NCI-H146 treated with DMSO at 0.1 percent for 48 hours (cell line): ENCODE results near the gene CISTR.
"Not testable (repeated sequence)": the region's sequence is repeated elsewhere in the genome, so short reads cannot be mapped to it uniquely, and the experiment has no call there.

ENCODE experiments used
- DNase-seq: peaks from one replicate; lab custom pipeline; 2025; ENCODE audit not compliant: unreplicated experiment; lab: John Stamatoyannopoulos, UW

The CISTR gene

GRCh38 chr12:53751336-53752191 is at the start of gene CISTR:
TSS of gene CISTR (minus strand) at chr12:53751979.
- DNase-seq = peak; percentile 54

DNA sequence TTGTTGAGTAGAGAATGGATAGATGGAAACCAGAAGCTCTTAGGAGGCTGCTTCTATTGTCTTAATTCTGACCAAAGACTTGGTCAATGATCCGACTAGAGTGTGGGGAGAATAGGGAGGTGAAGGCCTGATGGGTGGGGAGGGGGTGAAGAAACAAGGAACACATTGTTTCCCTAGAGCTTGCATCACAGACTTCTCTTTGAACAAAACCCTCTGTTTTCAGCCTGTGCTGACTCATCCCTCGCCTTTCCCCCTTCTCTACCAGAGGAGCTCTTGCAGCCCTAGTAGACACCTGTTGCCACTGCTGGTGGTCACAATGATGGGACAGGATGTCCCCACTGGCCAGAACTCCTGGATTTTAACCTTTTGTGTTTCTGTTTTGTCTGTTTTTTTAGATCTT is 46.8 kb upstream of the CISTR start:
- no peak for DNase-seq

DNA sequence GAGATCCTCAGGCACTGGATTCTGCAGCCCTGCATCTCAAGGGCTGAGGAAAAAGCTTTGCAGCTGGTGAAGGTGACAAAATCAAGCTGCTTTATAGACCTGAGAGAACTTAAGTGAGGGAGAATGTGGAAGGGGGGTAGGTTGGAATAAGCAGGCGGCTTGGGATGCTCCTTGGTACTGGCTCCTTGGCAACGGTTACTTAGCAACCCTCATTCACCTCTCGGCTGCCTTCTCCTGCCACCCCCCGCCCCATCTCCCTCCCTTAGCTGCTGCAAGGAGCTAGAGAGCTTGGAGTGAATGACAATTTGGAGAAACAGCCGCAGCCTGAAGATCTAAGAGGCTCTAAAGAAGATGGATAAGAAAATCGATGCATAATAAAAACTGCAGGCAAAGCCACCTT is 44.1 kb upstream of the CISTR start:
- DNase-seq = no peak

GRCh38 chr12:53793221-53793620 is 41.4 kb upstream of the CISTR start:
- DNase-seq = no peak

DNA sequence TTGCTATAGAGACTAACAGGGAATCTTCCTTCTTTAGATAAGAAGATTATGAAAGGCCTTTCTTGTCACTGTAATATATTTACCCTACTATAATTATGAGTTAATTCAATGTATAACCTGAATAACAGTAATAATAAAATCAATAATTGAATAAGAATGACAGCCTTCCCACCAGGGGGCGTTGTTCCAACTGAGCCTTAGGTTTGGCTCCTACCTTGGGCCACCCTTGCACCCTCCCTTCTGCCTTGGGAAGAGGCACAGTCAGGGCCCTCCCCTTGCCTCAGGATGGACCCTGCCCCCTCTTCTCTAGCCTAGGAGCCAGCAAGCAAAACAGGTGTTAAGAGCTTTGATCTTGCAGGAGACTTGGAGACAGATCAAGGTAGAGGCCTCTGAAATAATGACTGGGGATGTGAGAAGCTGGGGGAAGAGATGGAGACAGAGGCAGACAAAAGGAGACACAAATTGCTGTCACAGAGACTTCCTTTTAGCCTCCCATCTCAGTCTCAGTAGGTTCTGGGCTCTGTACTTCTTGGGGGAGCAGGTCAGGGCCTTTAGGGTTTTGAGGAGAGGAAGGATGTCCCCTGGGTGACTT is 40.1 kb upstream of the CISTR start:
- no peak for DNase-seq

DNA sequence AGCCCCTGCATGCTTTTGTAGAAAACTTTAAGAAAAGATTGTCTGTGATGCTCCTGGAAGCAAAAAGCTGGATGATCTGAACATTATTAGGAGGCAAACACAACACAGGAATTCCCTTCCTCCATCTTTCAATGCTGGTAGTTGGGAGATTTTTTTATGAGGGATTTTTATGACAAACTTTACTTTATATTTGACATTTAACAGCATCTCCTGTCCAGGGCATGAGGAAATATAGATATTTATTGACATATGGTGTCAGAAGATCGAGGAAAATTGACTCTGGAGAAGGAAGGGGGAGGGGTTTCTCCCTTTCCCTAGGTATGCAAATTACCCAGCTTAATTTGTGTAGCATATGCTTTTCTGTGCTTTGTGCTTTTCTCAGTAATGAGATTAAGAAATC is 37.8 kb upstream of the CISTR start:
- no peak for DNase-seq

DNA sequence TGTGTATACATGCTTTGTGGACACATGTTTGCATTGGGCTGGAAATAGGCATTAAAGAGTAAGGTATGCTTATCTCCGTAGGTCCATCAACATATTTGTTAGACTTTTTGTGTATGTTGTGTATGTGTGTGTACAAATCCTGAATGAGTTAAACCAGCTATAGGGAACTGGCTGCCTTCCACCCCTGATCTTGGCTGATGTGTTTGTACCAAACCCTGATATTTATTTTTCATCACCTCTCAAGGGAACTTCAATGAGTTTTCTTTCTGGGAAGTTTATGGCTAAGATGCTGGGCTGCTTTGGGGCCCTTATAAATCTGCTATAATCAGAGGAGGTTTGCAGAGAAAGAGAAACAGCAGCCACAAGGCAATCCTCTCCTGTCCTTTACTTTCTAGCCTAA is 37.1 kb upstream of the CISTR start:
- no peak for DNase-seq

- DNase-seq = no peak
Measured at GRCh38 chr12:53786411-53786810, 34.6 kb upstream of the CISTR start.

DNA sequence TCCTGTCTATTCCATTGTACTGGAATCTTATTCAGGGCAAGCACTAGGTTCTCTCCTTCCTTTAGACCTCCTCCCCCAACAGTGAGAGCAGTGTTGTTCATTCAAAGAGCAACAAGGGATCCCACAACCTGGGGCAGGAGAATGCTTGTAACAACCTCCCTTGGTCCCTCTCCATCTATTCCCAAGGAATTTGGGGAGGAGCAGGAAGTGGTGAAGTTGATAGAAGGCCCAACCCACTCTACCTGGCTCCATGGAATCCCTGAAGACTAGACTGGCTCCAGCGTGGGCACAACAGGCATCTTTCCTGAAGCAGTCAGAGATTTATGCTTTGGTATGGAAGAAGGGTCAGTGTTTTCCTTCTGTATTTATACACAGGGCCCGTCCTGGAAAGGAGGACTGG is 33.4 kb upstream of the CISTR start:
- no peak for DNase-seq

DNA sequence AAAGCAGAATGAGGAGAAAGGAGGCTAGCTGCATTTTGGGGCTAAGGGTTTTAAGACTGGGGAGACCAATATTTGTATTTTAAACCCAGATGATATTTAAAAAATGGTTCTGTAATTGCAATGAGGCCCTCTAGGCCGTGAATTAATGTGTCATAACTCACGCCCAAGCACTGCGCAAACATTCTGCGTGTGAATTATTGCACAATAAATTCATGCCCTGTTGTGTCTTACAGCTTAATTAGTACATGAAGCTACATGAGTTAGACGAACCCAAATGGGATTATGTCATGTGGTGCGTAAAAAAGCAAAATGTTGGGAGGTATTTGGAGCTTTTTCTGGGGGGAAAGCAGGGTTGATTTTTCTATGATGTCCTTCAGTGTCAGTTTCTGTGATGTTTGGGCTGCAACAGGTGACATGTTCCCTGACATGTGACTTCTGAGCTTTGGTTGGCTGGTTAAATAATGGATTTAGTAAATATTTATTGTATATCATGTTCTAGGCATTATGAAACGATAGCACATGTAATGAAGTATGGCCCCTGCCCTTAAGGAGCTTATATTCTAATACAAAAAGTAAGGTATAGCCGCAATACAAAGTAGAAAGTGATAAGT is 30.4 kb upstream of the CISTR start:
- no peak for DNase-seq

DNA sequence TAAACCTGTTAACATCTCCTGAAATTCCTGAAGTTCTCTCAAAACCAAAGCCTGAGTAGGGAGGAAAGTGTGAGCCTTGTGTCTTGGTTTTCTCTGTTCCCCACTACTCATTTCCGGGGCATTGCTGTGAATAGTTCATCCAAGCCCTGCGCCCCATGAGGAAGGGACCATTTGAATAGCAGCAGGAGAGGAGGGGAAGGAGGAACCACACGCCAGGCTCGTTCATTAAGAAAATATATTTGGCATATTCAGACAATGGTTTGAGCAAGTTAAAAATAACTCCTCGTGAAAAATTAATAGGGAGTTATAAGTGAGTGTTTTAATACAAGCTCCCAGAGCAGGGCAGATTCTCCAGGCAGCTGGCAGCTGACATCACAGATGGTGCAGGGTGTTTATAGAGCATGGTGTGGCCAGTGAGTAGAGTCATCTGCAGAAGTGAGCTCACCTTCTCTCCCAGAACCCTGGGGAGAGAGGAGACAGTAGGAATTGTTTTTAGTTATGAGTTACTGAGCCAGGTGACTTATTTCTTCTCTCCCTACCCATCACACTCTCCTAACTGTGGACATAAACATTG is 29.5 kb upstream of the CISTR start:
- DNase-seq = no peak

DNA sequence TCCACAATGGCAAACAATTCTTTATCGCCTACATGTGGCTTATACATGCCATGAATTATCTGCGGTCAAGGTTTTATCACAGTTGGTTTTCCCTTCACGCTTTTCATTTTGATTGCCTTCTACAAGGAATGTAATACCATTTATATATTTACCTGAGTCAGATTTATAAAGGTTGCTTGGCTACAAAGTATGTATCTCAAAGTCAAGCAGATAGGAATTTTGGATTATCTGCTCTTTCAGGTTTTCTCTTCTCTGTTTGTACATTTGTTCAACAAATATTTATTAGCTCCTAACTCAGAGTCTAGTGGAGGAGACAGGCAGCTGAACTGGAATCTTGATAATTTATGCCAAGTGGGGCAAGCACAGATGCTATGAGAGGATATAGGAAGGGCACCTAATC is 28.5 kb upstream of the CISTR start:
- no peak for DNase-seq

- not testable (repeated sequence) for DNase-seq
Measured at GRCh38 chr12:53779679-53780078, 27.9 kb upstream of the CISTR start.

DNA sequence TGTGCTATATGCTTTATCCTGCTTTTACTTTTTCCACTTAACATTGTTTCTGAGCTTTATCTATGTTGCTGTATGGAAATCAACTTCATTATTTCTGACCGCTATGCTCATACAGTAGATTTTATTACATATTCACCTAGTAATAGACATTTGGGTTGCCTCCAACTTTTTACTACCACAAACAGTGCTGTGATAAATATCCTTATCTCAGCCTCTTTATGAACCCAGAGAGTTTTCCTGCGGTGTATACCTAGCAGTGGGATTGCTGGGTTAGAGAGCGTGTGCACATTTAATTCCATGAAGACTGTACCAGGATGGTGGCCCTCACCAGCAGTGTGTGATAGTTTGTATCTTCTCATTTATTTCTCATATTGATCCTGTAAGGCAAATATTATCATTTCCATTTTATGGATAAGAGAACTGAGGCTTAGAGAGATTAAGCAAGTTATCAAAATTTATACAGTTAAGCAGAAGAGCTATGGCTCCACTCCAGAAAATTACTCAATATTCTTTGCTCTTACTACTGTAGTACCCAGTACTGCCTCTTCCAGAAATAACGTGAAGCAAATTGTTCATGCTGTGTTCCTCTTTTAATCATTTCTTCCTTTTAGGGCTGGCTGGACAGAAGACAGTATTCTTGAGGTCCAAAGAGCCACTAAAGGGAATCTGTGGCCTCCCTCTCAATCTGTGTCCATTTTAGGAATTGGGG is 26.3 kb upstream of the CISTR start:
- no peak for DNase-seq

- DNase-seq = no peak
Measured at GRCh38 chr12:53777412-53777811, 25.6 kb upstream of the CISTR start.

GRCh38 chr12:53776872-53777271 is 25.1 kb upstream of the CISTR start:
- no peak for DNase-seq

DNA sequence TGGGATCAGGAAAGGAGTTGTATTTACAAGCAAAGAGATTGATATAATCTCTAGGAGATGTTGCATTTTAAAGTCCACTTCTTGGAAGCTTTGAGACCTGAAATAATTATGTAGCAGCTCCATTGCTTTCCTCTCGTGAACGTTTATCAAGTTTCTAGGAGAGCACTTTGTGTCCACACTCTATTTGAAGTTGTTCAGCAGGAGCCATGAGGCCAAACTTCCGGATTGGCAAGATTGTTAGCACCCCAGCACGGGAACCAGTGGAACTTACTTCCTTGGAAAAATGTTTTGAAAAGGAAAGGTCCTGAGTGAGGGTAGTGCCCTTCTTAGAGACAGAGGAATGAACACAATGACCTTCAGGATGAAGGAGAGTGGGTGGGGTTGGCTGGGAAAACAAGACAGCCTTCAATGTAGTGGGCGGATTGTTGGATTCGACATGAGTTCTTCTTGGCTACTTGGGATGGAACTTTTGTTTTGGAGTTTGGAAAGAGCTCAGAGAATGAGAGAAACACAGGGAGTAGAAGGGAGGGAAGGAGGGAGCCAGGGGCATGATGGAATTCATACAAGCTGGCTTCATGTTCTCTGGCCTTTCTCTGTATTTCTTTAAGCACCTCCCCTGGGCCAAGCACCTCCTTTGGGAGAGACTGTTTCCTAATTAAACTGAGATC is 23.8 kb upstream of the CISTR start:
- DNase-seq = no peak

DNA sequence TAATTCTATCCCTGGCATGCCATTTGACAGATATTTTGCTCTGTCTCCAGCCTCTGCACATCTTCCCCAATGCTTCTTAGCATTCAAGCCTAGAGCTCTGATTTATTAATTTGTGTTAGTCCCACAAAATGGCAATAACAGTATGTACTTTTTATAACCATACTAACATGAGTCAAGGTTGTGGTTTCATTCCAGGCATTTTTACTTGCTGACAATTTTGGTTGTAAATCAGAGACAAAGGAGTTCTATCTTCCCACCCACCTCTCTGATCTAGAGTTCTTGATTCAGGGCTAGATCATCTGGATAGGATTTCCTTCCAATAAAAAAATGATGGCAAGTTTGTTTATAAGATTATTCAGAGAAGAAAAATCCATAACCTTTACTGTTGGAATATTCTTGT is 18.5 kb upstream of the CISTR start:
- no peak for DNase-seq

DNA sequence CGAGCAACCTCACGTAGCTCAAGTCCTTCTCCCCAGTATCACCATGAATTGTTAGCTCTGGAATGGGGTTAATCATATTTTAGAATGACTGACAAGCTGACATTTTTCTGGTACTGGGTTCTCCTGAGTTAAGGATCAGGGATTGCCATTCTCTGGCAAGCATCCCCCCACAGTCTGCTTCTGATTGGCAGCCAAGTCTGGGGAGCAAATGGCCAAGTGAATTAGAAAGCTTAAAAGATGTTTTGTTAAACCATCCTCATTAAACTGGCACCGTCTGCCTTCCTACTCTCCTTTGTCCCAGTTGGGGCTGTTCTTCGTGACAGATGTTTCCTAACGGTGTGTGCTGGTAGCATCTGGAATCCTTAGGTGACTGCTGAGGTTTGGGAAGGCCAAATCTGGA is 17.2 kb upstream of the CISTR start:
- DNase-seq = no peak

DNA sequence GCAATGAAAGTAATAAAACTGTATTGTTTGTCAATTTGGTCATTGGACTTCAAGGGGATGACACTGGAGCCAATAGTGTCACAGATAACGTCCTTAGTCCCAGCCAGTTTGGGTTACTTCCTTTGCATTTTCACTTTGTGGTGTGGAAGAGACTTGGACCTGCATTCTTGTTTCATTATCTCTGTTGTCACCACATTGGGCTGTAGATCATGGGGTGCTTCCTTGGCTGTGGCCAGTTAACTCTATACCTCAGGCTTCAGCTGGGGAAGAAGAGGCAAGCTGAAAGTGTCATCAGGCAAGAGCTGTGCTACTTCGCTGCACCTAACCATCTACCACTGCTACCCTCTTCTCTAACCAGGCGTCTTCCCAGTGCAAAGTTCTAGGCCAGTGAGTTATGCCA is 15.1 kb upstream of the CISTR start:
- no peak for DNase-seq

- DNase-seq = no peak
Measured at GRCh38 chr12:53765891-53766290, 14.1 kb upstream of the CISTR start.
